Prostate gland (tissue), 2 donors: Measurements from ENCODE around the gene ALDH4A1. TPM values are rescaled to one million over a fixed set of nuclear protein-coding genes. Genes with fewer than 3 reads are reported as not detected.
"Not testable (repeated sequence)": the region's sequence is repeated elsewhere in the genome, so short reads cannot be mapped to it uniquely, and the experiment has no call there.

Experiments used
- DNase-seq: peaks from one replicate; pipeline ENCODE4 v3.0.0-alpha.2; 2019; ENCODE audit warnings: low spot score
- H3K27ac ChIP-seq, 2 donors: fragments of 200-600 bp; sonication (generic); 2 replicates each; pipeline ENCODE4 v1.5.1; 2017 to 2019
- H3K27me3 ChIP-seq: fragments of 200-600 bp; sonication (generic); replicated peaks from 2 replicates; pipeline ENCODE4 v1.5.1; 2019; ENCODE audit not compliant: insufficient read depth
- H3K36me3 ChIP-seq, 2 donors: fragments of 200-600 bp; sonication (generic); 1 replicate in 1 of 2; 2 replicates in 1 of 2; pipeline versions ENCODE4 v1.5.1 to v1.8.1; 2017 to 2019
- H3K4me1 ChIP-seq: fragments of 200-600 bp; sonication (generic); replicated peaks from 2 replicates; pipeline ENCODE4 v1.5.1; 2019
- H3K4me3 ChIP-seq, 2 donors: fragments of 200-600 bp; sonication (generic); 2 replicates each; pipeline ENCODE4 v1.5.1; 2017 to 2019
- H3K9me3 ChIP-seq: fragments of 200-600 bp; sonication (generic); 2 replicates; pipeline ENCODE4 v1.5.1; 2017
- CTCF ChIP-seq, 4 experiments: fragments of 200-600 bp in 2 of 4; fragments of 450-650 bp in 2 of 4; sonication (generic) in 2 of 4; IDR thresholded peaks; 1 replicate in 3 of 4; 2 replicates in 1 of 4; pipeline ENCODE4 v1.5.1; 2016 to 2019; ENCODE audit warnings: antibody characterized with exemption in 4 of 4, mild to moderate bottlenecking in 2 of 4, moderate library complexity in 2 of 4
- POLR2A ChIP-seq: fragments of 450-650 bp; IDR thresholded peaks from one replicate; pipeline ENCODE4 v1.6.1; 2016; ENCODE audit warnings: antibody characterized with exemption, mild to moderate bottlenecking
- POLR2AphosphoS5 ChIP-seq: sonication (generic); formaldehyde crosslinking; IDR thresholded peaks from one replicate; pipeline ENCODE4 v1.6.1; 2017; ENCODE audit warnings: antibody characterized with exemption
- WGBS: methylation state at CpG from one replicate; pipeline ENCODE4 v1.1.5; 2018; 5-methylcytosine and 5-hydroxymethylcytosine counted together
- intact Hi-C: fragments of 100-400 bp; cut with DNase I; formaldehyde crosslinking; loops from one replicate; pipeline ENCODE4 v1.14.2; 2022
- total RNA-seq, 2 donors: library from RNA; depleted of rRNA; stranded (reverse); fragments of >200 nt; gene quantifications; one replicate each; pipeline ENCODE4 v1.1.0, GENCODE V29; 2016

ALDH4A1 gene
- total RNA-seq, 2 donors from 2014 or later = 15.7 to 58.4 TPM

GRCh38 chr1:18895317-18895716 is 7.0 kb downstream of the ALDH4A1 start:
- no peak for TF ChIP-seq CTCF (IDR thresholded peaks at IDR 0.05)
- no peak for TF ChIP-seq POLR2A
- TF ChIP-seq POLR2AphosphoS5 = no peak
- 74% methylated on average over 6 of the region's 6 CpGs for WGBS
- DNase-seq = no peak

GRCh38 chr1:18893120-18893519 is 9.2 kb downstream of the ALDH4A1 start:
- WGBS = 90% methylated on average over 7 of the region's 7 CpGs
- no peaks in the 10 kb centered on the region for H3K27me3 ChIP-seq
- intact Hi-C loops = no loop called here
- H3K27ac ChIP-seq = no peak overlapping the region
- H3K36me3 ChIP-seq = no peaks in the 10 kb centered on the region
- no peak for TF ChIP-seq POLR2A
- TF ChIP-seq POLR2AphosphoS5 = no peak
- no peak for TF ChIP-seq CTCF (IDR thresholded peaks at IDR 0.05)
- H3K4me3 ChIP-seq = no peak overlapping the region
- no peaks in the 10 kb centered on the region for H3K9me3 ChIP-seq
- DNase-seq = no peak
- no peaks in the 10 kb centered on the region for H3K4me1 ChIP-seq

More at GRCh38 chr1:18895317-18895716, 7.0 kb downstream of the ALDH4A1 start:
- no peak overlapping the region for H3K4me3 ChIP-seq
- intact Hi-C loops = no loop called here
- no peak overlapping the region for H3K27ac ChIP-seq
- H3K27me3 ChIP-seq = no peaks in the 10 kb centered on the region
- H3K36me3 ChIP-seq = no peaks in the 10 kb centered on the region
- no peaks in the 10 kb centered on the region for H3K9me3 ChIP-seq
- no peaks in the 10 kb centered on the region for H3K4me1 ChIP-seq

DNA sequence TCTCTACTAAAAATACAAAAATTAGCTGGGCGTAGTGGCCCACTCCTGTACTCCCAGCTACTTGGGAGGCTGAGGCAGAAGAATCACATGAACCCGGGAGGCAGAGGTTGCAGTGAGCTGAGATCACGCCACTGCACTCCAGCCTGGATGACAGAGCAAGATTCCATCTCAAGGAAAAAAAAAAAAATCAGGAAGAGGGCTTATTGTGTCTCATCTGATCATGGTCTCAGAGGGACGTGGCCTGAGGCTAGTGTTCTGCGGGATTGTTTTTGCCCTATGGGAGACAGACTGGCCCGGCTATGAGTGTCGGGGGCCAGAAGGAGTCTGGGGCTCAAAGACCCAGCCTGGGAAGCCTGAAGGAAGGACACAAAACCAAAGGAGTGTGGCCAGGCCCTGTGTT is 10.5 kb downstream of the ALDH4A1 start:
- H3K27me3 ChIP-seq, H3K4me1 ChIP-seq, H3K27ac ChIP-seq, H3K4me3 ChIP-seq, H3K9me3 ChIP-seq, intact Hi-C loops, DNase-seq, H3K36me3 ChIP-seq: not testable (repeated sequence)
- WGBS = 86% methylated on average over 7 of the region's 7 CpGs

DNA sequence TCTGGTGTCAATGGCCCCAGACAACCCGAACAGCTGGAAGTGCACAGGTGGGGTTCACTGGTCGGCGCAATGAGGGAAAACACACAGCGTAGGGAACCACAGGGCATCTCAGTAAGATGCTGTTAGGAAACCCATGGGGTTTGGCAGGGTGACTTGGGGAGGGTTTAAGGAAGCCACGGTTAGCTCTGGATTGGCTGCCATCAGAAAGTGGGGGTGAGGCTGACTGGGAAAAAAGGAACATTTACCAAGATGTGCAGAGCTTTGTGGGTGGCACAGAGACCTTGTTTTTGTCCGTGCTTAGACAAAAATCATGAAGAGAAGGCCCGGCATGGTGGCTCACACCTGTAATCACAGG is 11.0 kb downstream of the ALDH4A1 start:
- Histone ChIP-seq H3K9me3 (no peaks in the 10 kb centered on the region), H3K36me3 (no peaks in the 10 kb centered on the region), H3K27me3 (no peaks in the 10 kb centered on the region), H3K4me3 (no peak overlapping the region), H3K27ac (no peak overlapping the region), H3K4me1 (no peaks in the 10 kb centered on the region)
- 91% methylated on average over 7 of the region's 7 CpGs for WGBS
- TF ChIP-seq CTCF (IDR thresholded peaks at IDR 0.05) = no peak
- TF ChIP-seq POLR2A = no peak
- no peak for TF ChIP-seq POLR2AphosphoS5
- no peak for DNase-seq
- intact Hi-C loops = no loop called here

DNA sequence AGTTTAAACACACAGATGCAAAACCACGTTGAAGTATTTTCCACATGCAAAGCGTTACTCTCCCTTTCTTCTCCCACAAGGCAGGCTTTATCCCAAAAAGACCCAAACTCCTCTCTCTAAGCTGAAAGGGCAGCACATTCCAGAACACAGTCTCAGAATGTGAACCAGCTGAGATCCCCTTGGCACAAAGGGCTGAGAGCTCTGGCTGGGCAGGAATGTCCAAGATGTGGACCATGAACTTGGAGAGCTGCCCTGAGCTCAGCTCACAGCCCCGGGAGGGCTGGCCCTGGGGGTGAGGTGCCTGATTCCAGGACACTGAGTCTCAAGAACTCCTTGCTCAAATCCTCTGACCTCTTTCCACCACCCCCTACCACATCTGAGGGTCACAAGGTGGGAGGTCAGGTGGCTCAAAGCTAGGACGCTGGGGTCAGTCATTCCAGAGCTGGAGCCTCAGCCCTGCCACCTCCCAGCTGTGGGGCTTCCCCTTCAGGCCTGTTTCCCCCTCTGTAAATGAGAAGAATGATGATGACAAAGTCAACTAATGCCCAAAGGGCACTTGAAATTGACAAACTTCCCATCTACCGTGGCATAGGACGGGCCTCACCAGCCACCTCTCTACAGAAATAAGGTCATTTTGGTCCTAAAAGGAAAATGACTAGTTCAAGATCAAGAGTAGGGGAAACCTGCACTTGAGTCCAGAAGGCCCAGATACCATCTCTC is 11.5 kb downstream of the ALDH4A1 start:
- 43% methylated on average over 6 of the region's 6 CpGs for WGBS
- Histone ChIP-seq H3K36me3 (no peaks in the 10 kb centered on the region), H3K27me3 (no peaks in the 10 kb centered on the region), H3K9me3 (no peaks in the 10 kb centered on the region), H3K4me3 (no peak overlapping the region), H3K4me1 (no peaks in the 10 kb centered on the region), H3K27ac (no peak overlapping the region)
- DNase-seq = no peak
- TF ChIP-seq POLR2AphosphoS5 (no peak), CTCF (IDR thresholded peaks at IDR 0.05) (no peak), POLR2A (no peak)
- intact Hi-C loops = no loop called here
